WTC11 (cell line): ENCODE results near the gene MAPK14. TPM values are rescaled to one million over a fixed set of nuclear protein-coding genes. Genes with fewer than 3 reads are reported as not detected.

Experiments used
- ATAC-seq: fragments of 200-7000 bp; cut with Tn5 transposase; 2 replicates; pipeline ENCODE4 v1.10.0; 2021; ENCODE audit warnings: mild to moderate bottlenecking, moderate library complexity
- CTCF ChIA-PET: fragments of 300-600 bp; sonication (Branson Sonifier 250); formaldehyde crosslinking; loops from one replicate; lab custom pipeline; 2021; ENCODE audit warnings: antibody characterized with exemption; lab: Charles Lee
- POLR2A ChIA-PET: fragments of 350-600 bp; sonication (Branson Sonifier 250); formaldehyde crosslinking; loops from one replicate; lab custom pipeline; 2021; ENCODE audit warnings: antibody characterized with exemption; lab: Charles Lee
- DNase-seq: peaks from one replicate; pipeline ENCODE4 v3.0.0; 2021; ENCODE audit warnings: low spot score
- H3K27ac Mint-ChIP-seq: 2 replicates; pipeline ENCODE4 v1.8.0; 2021; ENCODE audit warnings: mixed read lengths
- H3K27me3 Mint-ChIP-seq: 2 replicates; pipeline ENCODE4 v1.8.0; 2021; ENCODE audit warnings: low read depth, mild to moderate bottlenecking, moderate library complexity, mixed read lengths
- H3K36me3 Mint-ChIP-seq: 2 replicates; pipeline ENCODE4 v1.8.0; 2021; ENCODE audit warnings: mixed read lengths
- H3K4me1 Mint-ChIP-seq: 2 replicates; pipeline ENCODE4 v1.8.0; 2022; ENCODE audit warnings: mixed read lengths
- H3K4me3 Mint-ChIP-seq: 2 replicates; pipeline ENCODE4 v1.8.0; 2021; ENCODE audit warnings: mild to moderate bottlenecking, moderate library complexity, mixed read lengths
- H3K9me3 Mint-ChIP-seq: 2 replicates; pipeline ENCODE4 v1.8.0; 2021; ENCODE audit warnings: mixed read lengths
- ATF6 ChIP-seq: sonication (generic); formaldehyde crosslinking; IDR thresholded peaks from 2 replicates; pipeline ENCODE4 v1.8.1; 2023; ENCODE audit warnings: mild to moderate bottlenecking, missing genetic modification reagents
- CDX4 ChIP-seq: fragments of 250-450 bp; sonication (Bioruptor Pico); IDR thresholded peaks from 2 replicates; pipeline ENCODE4 v1.9.0; 2021; ENCODE audit warnings: moderate library complexity, mild to moderate bottlenecking, inconsistent platforms, borderline replicate concordance
- CREB1 ChIP-seq: sonication (generic); formaldehyde crosslinking; IDR thresholded peaks from 2 replicates; pipeline ENCODE4 v1.8.0; 2023; ENCODE audit warnings: mild to moderate bottlenecking, missing genetic modification reagents
- IRF1 ChIP-seq: sonication (generic); formaldehyde crosslinking; IDR thresholded peaks from 2 replicates; pipeline ENCODE4 v1.8.0; 2023; ENCODE audit warnings: missing genetic modification reagents
- MAX ChIP-seq: sonication (generic); formaldehyde crosslinking; IDR thresholded peaks from 2 replicates; pipeline ENCODE4 v1.8.0; 2022; ENCODE audit warnings: mild to moderate bottlenecking, missing genetic modification reagents
- MXD4 ChIP-seq: fragments of 250-450 bp; sonication (Bioruptor Pico); IDR thresholded peaks from 2 replicates; pipeline ENCODE4 v1.8.0; 2021; ENCODE audit warnings: mild to moderate bottlenecking, moderate library complexity, borderline replicate concordance
- OVOL2 ChIP-seq: fragments of 250-450 bp; sonication (Bioruptor Pico); IDR thresholded peaks from 2 replicates; pipeline ENCODE4 v1.9.0; 2021; ENCODE audit warnings: mild to moderate bottlenecking, borderline replicate concordance
- PRDM15 ChIP-seq: sonication (generic); formaldehyde crosslinking; IDR thresholded peaks from 2 replicates; pipeline ENCODE4 v1.8.0; 2022; ENCODE audit warnings: missing genetic modification reagents
- TEAD1 ChIP-seq: sonication (generic); formaldehyde crosslinking; IDR thresholded peaks from 2 replicates; pipeline ENCODE4 v1.8.0; 2022; ENCODE audit warnings: mild to moderate bottlenecking, missing genetic modification reagents
- ZBTB21 ChIP-seq: sonication (generic); formaldehyde crosslinking; IDR thresholded peaks from 2 replicates; pipeline ENCODE4 v1.8.1; 2023; ENCODE audit warnings: mild to moderate bottlenecking, missing genetic modification reagents, borderline replicate concordance
- ZNF317 ChIP-seq: sonication (generic); formaldehyde crosslinking; IDR thresholded peaks from 2 replicates; pipeline ENCODE4 v1.8.1; 2023; ENCODE audit warnings: low read depth, mild to moderate bottlenecking, moderate library complexity, missing genetic modification reagents, borderline replicate concordance
- ZNF532 ChIP-seq: fragments of 250-450 bp; sonication (Bioruptor Pico); IDR thresholded peaks from 2 replicates; pipeline ENCODE4 v1.9.0; 2021; ENCODE audit warnings: mild to moderate bottlenecking, borderline replicate concordance
- total RNA-seq: library from RNA; stranded (reverse); gene quantifications from 3 replicates; pipeline ENCODE4 v1.2.3, GENCODE V29; 2021

MAPK14 gene
- total RNA-seq, 1 experiment from 2014 or later: 34.0 TPM

GRCh38 chr6:36125575-36125974 is 98.0 kb downstream of the MAPK14 start:
- H3K36me3 Mint-ChIP-seq: no peaks in the 10 kb centered on the region
- no peak for ATAC-seq
- H3K27ac Mint-ChIP-seq: no peak overlapping the region
- TF ChIP-seq TEAD1 (CRISPR knock-in tag) (no peak), CDX4 (CRISPR knock-in tag) (no peak)
- H3K4me3 Mint-ChIP-seq: no peak overlapping the region
- peaks cover 10% of the 10 kb centered on the region for H3K27me3 Mint-ChIP-seq
- POLR2A ChIA-PET: no interaction called here
- peaks cover 27% of the 10 kb centered on the region for H3K4me1 Mint-ChIP-seq
- CTCF ChIA-PET: no interaction called here
- no peaks in the 10 kb centered on the region for H3K9me3 Mint-ChIP-seq
- no peak for DNase-seq

GRCh38 chr6:36126121-36126520 is 98.5 kb downstream of the MAPK14 start:
- Mint-ChIP-seq H3K36me3 (no peaks in the 10 kb centered on the region), H3K27me3 (peaks cover 10% of the 10 kb centered on the region), H3K27ac (no peak overlapping the region), H3K9me3 (no peaks in the 10 kb centered on the region), H3K4me1 (peaks cover 25% of the 10 kb centered on the region), H3K4me3 (no peak overlapping the region)
- CTCF ChIA-PET: interaction anchor here (1.4 kb wide), 1 partner anchor 13 kb away, joined by 6 read pairs; no protein-coding TSS in a partner anchor
- DNase-seq: no peak
- no peak for ATAC-seq
- POLR2A ChIA-PET: no interaction called here
- TF ChIP-seq IRF1 (no peak), ATF6 (CRISPR knock-in tag) (no peak), OVOL2 (CRISPR knock-in tag) (no peak), MAX (CRISPR knock-in tag) (no peak), ZBTB21 (CRISPR knock-in tag) (no peak), ZNF317 (no peak), ZNF532 (CRISPR knock-in tag) (no peak), MXD4 (no peak), CREB1 (CRISPR knock-in tag) (no peak), PRDM15 (no peak)
